Measurements from ENCODE around the gene RPL37A.

RPL37A gene

DNA sequence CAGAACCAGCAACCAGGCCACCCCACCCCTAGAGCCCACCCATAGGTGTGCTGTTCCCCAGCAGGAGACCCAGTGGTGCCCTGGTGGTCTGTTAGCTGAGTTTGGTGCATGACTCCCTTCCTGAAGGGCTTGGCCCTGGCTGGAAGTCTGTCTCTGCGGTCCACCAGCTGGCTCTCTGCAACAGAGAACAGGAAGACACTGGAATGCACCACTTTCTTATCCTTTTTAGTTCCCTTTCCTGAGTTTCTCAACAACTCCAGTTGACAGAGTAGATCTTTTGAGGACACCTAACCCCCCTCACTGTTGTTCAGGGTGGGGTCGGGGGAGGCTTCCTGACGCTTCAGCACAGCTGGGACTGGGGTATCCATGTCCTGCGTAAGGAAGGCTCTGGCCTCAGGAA is 11.9 kb upstream of the RPL37A start:
- no peak for FAIRE-seq

DNA sequence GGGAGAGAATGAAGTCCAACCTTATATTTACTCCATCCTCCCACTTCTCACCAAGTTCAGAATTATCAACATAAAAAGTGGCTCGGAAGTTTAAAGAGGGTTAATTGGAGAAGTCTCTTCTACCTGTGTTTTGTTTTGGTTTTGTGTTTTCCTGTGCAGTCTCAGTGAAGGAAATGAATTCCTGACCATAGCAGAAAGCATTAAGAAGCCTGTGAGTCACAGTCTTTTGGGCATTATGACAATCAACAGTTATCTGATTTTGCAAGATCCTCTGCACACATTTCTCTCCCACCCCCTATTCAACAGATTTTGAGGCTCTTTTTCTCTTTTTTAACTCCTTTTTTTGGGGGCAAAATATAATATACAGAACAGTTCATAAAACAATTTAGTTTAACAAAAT is 8.6 kb upstream of the RPL37A start:
- DNase-seq (ENCODE audit: insufficient read length, low spot score): no peak
- no peak for FAIRE-seq

More for the DNA sequence above, 11.9 kb upstream of the RPL37A start:
- no peak for DNase-seq (ENCODE audit: insufficient read length, low spot score)

DNA sequence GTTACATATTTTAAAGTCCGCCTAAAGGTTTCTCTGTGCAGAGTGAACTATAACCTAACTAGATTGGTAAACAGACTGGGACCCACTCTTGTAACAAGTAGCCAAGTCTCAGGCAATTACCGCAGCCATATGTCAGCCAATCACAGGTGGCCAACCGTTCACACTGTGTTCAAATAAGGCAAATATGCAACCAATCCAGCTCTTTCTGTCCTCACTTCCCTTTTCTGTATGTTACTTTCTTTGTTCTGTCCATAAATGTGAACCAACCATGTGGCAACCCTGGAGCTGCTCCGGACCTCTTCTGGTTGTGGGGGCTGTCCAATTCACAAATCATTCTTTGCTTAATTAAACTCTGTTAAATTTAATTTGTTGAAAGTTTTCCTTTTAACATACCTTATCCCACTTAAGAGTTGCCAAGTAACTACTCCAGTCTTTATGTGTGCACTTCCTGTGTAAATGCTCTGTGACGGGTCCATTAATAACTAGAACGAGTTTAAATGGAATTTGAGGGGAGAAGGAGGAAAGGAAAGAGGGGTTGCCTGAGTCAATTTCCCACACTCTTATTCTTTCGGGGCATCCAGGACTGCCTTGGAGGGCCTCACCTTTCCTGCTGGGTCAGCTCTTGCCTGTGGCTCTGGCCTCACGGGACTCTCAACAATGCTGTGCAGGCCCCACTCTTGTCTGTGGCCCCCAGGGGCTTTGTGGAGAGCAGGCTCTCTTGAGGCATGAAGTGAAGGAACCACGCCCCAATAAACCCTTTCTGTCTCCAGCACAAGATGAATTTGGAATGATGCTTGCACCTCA is 6.6 kb upstream of the RPL37A start:
- DNase-seq (ENCODE audit: insufficient read length, low spot score): no peak
- peak; percentile 78 for FAIRE-seq

DNA sequence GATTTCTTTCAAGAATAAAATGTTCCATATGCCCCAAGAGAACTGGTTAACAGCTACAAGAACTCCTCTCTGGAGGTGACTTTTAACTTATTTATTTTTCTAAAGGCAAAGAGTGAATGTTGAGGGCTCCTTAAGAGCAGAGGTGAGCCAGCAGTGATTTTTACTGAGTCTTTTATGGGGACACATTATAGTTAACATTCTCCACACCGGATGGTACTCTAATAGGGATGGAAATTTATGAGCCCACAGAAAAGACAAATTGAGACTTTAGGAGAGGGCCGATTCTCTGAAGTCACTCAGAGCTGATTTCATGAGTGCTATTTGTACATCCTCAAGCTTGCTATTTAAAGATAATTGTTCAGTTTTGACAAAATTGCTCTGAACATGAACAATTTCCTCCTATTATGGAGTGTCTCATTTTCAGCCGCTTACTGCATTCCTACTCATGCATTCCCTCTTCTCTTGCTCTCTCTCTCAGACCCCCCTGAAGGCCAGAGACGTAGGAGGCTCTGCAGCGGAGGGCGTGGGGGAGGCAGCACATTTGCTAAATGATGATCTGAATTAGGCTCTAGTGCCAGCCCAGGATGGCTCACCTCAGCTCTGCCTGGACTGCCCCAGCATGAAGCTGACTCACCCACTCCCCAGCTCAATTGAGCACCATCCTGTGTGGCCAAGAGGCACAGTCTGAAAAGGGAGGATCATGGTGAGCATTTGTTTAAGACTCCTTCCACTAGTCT is 5.9 kb upstream of the RPL37A start:
- no peak for FAIRE-seq

DNA sequence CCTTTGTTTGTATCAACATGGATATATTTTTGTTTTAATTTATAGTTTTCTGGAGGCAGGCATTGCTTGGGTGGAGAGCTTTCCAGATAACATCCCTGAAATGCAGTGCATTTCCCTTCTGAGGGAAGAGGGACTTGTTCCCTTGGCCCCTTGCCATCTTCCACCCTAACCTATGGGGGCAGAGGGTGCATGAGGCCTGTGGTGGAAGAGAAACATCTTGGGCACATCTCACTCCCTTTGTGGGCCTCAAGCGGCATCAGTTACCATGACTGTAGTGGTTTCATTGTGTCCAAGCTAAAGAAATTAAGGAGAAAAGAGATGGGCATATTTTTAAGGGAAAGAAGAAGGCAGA is 5.3 kb upstream of the RPL37A start:
- no peak for DNase-seq (ENCODE audit: insufficient read length, low spot score)
- FAIRE-seq: no peak

More for the DNA sequence above, 5.9 kb upstream of the RPL37A start:
- no peak for DNase-seq (ENCODE audit: insufficient read length, low spot score)

DNA sequence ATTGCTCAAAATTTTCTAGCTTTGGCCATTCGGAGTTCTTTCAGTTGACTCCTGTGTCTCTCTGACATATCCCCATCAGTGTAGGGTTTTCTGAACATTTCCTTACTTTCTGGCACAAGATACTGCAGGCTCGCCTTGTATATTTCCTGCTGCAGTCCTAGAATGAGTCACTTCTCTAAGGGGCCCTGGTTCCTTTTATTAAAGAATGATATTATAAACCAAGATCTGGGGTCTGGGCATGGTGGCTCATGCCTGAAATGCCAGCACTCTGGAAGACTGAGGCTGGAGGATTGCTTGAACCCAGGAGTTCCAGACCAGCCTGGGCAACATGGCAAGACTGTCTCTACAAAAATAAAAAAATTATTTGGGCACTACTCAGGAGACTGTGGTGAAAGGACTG is 3.0 kb upstream of the RPL37A start:
- DNase-seq (ENCODE audit: insufficient read length, low spot score): no peak
- no peak for FAIRE-seq

DNA sequence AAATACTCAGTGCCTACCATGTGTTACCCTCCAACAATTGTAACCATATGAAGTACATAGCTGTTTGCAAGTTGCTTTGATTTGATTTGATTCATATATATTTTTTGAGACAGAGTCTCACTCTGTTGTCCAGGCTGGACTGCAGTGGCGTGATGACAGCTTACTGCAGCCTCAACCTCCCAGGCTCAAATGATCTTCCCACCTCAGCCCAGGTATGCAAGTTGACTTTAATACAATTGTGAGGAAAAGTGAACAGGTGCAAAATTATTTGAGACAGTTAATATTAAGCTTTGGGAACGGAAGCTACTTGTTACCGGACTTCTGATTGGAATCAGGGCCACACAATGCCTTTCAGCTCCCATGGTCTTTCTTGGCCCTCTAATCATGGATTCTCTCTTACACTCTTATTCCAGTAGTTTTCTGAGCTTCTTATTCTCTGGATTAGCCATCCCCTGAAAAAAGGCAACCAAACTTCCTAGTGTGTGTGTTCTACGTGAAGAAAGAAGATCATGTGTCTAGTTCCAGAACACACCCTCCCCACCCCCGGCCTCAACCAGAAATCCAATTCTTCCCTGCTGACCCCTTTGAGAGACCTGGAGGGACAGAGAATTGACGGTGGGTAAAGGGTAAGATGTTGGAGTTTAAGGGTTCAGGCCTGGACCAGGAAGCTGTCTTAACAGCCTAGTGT is 1.1 kb upstream of the RPL37A start:
- FAIRE-seq (no peak), DNase-seq (ENCODE audit: insufficient read length, low spot score) (no peak)

DNA sequence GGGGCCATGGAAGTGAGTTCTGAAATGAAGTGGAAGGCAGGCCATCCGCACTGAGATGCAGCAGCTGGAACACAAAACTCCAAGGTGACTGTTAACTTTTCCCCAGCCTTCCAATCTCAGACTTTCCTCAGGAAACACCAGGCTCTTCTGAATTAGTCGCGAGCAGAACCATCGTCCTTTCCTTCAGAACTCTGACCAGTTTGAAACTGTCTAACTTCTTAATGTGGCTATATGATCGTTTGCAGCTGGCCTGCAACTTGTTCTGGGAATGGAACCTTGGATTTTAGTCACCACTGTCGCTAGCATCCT is 620 bp upstream of the RPL37A start:
- DNase-seq (ENCODE audit: insufficient read length, low spot score): no peak
- no peak for FAIRE-seq

DNA sequence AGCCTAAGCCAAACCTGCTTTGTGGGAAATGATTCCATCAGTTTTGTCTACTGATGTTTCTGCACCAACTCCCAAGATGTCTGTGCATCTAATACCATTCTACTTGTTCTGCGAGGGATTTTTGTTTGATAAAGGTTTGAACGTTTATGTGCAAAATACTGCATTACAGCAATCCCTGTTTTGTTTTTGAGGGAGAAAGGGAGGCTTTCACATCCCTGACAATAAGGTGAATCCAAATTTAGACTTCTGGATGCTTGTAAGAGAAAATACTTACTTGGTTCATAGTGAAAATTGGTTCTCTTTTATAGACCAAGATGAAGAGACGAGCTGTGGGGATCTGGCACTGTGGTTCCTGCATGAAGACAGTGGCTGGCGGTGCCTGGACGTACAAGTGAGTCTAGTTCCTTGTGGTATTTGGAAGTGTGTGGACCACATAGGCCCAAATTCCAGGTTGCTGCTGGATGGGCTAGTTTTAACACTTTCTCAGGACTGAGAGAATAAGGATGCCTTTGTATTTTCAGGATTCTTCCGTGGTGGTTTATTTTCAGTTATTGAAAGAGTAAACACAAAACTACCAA is 1.1 kb downstream of the RPL37A start:
- no peak for FAIRE-seq
- no peak for DNase-seq (ENCODE audit: insufficient read length, low spot score)

DNA sequence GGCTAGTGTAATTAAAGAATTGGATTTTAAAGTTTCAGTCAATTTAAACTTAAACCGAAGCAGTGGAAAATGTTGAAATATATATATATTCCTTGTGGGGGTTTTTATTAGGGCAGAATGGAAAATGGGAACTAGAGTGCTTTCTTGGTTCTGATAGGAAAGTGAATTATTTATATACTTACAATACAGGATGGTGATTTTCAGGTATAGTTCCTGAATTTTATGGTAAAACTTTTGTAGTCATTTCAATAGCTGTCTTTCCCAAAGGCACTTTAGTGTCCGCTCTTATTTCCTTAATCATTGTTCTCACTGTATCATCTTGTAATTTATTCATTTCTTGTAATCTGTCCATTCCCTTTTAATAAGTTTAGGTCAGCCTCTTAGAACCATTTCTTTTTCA is 1.9 kb downstream of the RPL37A start:
- FAIRE-seq: no peak
- no peak for DNase-seq (ENCODE audit: insufficient read length, low spot score)

DNA sequence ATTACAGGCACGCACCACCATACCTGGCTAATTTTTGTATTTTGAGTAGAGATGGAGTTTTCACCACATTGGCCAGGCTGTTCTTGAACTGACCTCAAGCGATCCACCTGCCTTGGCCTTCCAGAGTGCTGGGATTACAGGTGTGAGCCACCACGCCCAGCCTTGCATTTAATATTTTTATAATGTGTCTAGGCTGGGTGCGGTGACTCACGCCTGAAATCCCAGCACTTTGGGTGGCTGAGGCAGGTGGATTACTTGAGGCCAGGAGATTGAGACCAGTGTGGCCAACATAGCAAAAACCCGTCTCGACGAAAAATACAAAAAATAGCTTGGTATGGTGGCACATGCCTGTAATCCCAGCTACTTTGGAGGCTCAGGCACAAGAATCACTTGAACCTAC is 3.2 kb downstream of the RPL37A start:
- DNase-seq (ENCODE audit: insufficient read length, low spot score) (no peak), FAIRE-seq (no peak)

DNA sequence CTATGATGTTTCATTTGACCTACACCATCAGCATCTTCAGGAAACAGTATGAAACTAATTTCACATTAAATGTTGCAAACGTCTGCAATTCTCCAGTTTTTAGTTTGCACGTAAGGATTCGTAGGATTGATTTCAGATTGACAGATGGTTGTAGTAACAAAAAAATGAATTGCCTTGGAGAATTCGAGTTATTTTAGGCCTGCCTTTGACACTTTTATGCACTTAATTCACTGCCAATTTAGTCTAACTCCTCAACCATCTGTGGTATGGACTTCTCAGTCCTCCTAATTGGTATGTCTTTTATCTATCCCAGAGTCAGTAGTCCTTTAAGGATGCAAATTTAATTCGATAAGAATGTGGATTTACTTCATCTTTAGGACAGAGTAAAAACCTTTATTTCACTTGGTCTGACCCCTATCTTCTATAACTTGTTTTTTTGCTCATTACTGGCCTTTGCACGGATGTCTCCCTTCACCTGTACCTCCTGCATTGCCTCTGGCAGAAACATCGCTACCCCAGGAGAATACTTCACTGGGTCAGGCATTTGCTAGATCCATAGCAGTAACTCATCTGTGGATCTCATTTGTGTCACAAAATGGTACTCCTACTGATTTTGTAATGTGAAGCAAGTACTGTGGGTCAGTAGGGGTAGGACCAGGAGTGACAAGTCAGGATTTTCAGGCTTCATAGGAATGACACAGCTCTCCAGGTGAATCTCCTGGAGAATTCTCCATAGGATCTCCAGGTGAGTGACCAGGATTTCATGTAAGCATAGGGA is 3.9 kb downstream of the RPL37A start:
- DNase-seq (ENCODE audit: insufficient read length, low spot score) (no peak), FAIRE-seq (no peak)

DNA sequence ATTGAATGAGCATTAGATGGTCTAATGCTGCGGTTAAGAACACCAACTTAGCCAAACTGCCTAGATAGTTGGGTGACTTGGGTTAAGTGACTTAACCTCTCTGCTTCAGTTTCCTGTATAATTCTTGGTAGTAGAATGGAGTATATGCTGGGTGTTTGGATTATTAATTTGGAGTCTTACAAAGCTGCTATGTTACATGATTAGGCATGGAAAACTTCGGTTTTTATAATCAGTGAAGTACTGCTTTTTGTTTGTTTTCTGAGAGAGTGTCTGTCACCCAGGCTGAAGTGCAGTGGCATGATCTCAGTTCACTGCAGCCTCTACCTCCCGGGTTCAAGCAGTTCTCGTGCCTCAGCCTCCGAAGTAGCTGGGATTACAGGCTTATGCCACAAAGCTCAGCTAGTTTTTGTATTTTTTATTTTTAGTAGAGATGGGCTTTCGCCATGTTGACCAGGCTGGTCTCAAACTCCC is 4.5 kb downstream of the RPL37A start:
- no peak for FAIRE-seq
- DNase-seq (ENCODE audit: insufficient read length, low spot score): no peak

DNA sequence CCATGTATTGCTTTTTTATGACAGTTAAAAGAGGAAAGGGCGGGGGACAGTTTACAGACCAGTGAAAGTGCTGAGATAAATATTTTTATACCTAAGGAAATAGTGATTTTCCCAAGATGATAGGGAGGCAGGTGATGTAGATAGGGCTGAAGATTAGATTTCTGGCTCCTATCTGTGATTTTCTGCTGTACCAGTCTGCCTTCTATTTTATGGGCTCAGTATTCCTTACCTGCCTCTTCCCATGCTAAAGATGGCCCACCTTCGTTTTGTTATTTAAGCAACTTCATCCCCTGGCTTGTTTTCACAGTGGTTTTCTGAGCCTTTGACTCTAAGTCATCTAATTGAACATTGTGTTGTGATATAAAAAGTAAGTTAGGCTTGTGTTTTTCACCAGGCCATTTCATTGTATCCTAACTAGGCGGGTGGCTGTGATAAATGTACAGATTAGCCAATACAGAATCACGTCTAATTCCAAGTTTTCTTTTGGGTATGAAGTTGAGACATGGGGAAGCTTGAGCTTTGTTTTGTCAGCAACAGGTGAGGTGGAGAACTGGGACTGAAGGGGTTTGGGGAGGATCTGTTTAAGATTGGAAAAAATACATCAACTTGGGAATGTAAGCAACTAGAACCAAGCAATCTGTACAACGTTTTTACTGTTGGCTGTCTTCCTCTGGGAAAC is 5.2 kb downstream of the RPL37A start:
- FAIRE-seq (no peak), DNase-seq (ENCODE audit: insufficient read length, low spot score) (no peak)

DNA sequence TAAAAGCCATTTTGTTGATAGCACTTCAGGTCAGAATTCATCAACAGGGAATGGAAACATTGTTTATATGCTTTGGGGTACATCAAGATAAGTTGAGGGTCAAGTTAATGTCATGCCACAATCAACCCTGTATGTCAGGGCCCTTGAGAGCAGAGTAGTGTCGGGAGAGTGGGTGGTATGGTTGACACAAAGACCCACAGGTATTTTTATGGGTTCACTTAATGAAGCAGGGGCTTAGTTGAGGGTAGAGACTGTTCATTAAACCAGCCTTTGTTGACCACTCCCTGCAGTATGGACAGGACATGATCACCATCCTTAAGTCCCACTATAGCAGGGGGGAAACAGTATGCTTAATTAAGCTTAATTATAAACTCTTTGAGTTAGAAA is 5.7 kb downstream of the RPL37A start:
- FAIRE-seq (no peak), DNase-seq (ENCODE audit: insufficient read length, low spot score) (no peak)

DNA sequence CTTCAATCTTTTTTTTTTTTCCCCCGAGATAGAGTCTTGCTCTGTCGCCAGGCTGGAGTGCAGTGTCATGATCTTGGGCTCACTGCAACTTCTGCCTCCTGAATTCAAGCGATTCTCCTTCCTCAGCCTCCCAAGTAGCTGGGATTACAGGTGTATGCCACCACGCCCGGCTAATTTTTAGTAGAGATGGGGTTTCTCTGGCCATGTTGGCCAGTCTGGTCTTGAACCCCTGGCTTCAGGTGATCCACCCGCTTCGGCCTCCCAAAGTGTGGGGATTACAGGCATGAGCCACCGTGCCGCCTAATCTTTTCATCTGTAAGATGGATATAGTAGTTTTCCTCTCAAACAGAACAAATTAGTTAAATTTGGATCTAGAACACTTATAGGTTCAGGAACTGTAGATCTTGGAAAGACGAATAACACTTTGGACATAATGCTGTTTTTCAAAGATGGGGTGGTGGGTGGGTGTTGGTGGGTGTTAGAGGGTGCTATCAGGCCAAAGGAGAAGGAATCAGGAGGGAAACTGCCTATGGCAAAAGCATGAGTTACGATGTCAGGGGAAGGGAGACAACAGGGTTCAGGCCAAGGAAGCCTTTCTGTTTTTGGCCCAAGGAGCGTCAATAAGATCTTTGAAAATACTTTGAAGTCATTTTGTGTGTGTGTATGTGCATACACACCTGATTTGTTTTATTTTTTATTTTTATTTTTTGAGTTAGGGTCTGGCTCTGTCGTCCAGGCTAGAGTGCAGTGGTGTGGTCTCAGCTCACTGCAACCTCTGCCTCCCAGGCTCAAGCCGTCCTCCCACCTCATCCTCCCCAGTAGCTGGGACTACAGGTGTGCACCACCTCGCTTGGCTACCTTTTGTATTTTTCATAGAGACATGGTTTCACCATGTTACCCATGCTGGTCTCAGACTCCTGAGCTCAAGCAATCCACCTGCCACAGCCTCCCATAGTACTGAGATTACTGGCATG is 6.8 kb downstream of the RPL37A start:
- no peak for FAIRE-seq
- no peak for DNase-seq (ENCODE audit: insufficient read length, low spot score)

DNA sequence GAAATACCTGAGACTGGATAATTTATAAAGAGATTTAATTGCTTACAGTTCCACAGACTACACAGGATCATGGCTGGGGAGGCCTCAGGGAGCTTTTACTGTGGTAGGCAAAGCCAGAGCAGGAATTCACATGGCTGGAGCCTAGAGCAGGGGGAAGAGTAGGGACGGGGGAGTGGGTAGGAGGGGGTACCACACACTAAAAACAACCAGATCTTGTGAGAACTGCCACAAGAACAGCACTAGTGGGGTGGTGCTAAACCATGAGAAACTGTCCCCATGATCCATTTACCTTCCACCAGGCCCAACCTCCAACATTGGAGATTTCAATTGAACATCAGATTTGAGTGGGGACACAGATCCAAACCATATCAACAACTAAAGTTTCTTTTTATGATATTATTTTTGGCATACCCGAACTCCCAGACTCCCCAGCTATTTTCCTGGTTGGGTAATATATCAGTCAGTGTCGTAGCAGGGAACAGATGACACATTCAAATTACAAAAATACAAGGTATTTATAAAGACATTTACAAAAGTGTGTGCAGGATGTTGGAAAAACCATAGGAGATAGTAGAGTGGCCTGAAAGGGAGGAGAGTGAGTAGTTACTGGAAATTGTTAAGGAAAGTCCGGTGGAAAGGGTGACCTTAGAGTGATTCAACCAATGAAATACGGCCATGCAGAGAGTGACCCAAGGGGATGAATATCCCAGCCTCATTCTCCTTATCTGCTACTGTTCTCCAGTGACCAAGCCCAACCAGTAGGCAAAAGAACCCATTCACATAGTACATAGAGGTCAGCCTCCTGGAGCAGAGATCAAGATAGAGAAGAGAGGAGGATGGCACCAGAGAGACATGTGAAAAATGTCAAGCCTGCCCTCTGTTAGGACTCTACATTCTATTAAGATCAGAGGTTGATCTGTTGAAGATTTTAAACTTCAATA is 8.8 kb downstream of the RPL37A start:
- FAIRE-seq (no peak), DNase-seq (ENCODE audit: insufficient read length, low spot score) (no peak)

DNA sequence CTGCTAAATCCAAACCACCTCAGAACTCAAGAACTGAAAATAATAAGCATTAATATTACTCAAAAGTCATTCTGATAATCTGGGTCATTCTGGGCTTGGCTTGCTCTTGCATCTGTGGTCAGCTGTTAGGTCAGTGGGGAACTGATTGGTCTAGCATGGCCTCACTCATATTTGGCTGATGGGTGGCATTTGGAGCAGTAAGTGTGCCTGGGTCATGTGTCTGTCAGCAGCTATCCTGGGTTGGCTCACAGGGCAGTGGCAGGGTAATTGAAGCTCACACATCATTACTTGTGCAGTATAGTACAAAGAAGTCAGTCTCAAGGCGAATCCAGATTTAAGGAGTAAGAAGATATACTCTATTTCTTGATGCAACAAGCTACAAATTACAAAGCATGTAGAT is 9.6 kb downstream of the RPL37A start:
- no peak for DNase-seq (ENCODE audit: insufficient read length, low spot score)
- no peak for FAIRE-seq
